T-helper 2 cell treated with Interferon-gamma antibody and Interleukin-4, amounts not matched to agents 5 μg/mL and 100 μg/mL, for 36 hours (primary cell): ENCODE results near the gene LSR.

Experiments used
- DNase-seq: peaks from one replicate; pipeline ENCODE4 v3.0.0; 2021; ENCODE audit warnings: low spot score
- H3K27ac Mint-ChIP-seq: one replicate; pipeline ENCODE4 v1.8.0; 2021; ENCODE audit warnings: mild to moderate bottlenecking, mixed read lengths
- H3K27me3 Mint-ChIP-seq: one replicate; pipeline ENCODE4 v1.8.0; 2021; ENCODE audit warnings: low read depth, mixed read lengths
- H3K36me3 Mint-ChIP-seq: one replicate; pipeline ENCODE4 v1.8.0; 2021; ENCODE audit warnings: low read depth, mixed read lengths
- H3K4me1 Mint-ChIP-seq: one replicate; pipeline ENCODE4 v1.8.0; 2021; ENCODE audit warnings: low read depth, mixed read lengths
- H3K4me3 Mint-ChIP-seq: one replicate; pipeline ENCODE4 v1.8.0; 2022; ENCODE audit warnings: mild to moderate bottlenecking, moderate library complexity, mixed read lengths
- H3K9me3 Mint-ChIP-seq: one replicate; pipeline ENCODE4 v1.8.0; 2021; ENCODE audit warnings: mixed read lengths

LSR gene

DNA sequence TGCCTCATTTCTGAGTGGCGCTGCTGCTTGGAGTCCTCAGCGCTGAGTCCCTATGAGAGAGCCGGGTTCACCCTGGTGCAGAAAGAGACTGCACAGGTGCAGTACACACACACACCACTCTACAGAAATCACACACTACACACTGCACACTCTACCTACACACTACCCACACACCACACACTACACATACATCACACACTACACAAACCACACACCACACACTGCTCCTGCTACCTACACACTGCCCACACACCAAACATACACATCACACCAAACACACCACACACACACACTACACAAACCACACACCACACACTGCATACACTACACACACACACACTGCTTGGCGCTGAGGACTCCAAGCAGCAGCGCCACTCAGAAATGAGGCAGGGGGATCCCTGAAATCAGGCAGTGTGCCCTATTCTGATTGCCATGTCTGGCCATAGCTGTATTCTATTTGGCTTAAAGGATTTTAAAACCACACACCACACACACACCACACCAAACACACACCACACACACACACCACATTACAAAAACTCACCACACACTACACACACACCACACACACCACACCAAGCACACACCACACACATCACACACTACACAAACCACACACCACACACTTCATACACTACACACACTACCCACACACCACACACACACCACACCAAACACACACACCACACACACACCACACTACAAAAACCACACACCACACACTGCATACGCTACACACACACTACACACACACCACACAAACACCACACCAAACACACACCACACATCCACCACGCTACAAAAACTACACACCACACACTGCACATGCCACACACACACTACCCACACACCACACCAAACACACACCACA, 48.1 kb downstream of the LSR start:
- H3K9me3 Mint-ChIP-seq = no peaks in the 10 kb centered on the region
- no peak for DNase-seq
- no peak overlapping the region for H3K27ac Mint-ChIP-seq
- H3K4me1 Mint-ChIP-seq = peaks cover 4% of the 10 kb centered on the region
- no peaks in the 10 kb centered on the region for H3K27me3 Mint-ChIP-seq
- H3K4me3 Mint-ChIP-seq = no peak overlapping the region
- no peaks in the 10 kb centered on the region for H3K36me3 Mint-ChIP-seq

DNA sequence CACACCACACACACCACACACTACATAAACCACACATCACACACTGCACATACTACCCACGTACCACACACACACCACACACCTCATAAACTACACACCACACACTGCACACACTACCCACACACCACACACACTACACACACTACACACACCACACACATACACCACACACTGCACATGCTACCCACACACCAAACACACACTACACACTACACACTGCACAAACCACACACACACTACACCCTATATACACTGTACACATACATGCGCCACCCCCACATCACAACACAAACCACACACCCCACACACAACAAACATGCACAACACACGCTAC, 48.7 kb downstream of the LSR start:
- Mint-ChIP-seq H3K36me3 (no peaks in the 10 kb centered on the region), H3K4me3 (no peak overlapping the region), H3K27me3 (no peaks in the 10 kb centered on the region), H3K9me3 (no peaks in the 10 kb centered on the region), H3K4me1 (peaks cover 4% of the 10 kb centered on the region), H3K27ac (no peak overlapping the region)
- DNase-seq = no peak

DNA sequence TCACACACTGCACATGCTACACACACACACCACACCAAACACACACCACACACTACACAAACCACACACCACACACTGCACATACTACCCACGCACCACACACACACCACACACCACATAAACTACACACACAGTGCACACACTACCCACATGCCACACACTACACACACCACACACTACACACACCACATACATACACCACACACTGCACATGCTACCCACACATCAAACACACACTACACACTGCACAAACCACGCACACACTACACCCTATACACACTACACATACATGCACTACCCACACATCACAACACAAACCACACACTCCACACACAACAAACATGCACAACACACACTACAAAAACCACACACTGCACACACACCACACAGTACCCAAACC, 49.1 kb downstream of the LSR start:
- Mint-ChIP-seq H3K36me3 (no peaks in the 10 kb centered on the region), H3K27me3 (no peaks in the 10 kb centered on the region), H3K9me3 (no peaks in the 10 kb centered on the region), H3K4me1 (peaks cover 4% of the 10 kb centered on the region), H3K4me3 (no peak overlapping the region), H3K27ac (no peak overlapping the region)
- no peak for DNase-seq

DNA sequence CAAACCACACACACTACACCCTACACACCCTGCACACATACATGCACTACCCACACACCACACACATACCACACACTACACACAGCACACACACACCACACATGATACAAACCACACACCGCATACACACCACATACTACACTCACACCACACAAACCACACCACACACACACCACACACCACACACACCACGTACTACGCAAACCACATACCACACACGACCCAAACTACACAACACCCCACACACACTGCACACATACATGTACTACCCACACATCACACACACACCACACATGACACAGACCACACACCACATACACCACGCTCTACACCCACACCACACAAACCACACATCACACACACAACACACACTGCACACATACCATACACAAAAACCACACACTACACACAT, 49.8 kb downstream of the LSR start:
- peaks cover 4% of the 10 kb centered on the region for H3K4me1 Mint-ChIP-seq
- H3K9me3 Mint-ChIP-seq = no peaks in the 10 kb centered on the region
- no peak overlapping the region for H3K4me3 Mint-ChIP-seq
- DNase-seq = no peak
- H3K27ac Mint-ChIP-seq = no peak overlapping the region
- H3K36me3 Mint-ChIP-seq = no peaks in the 10 kb centered on the region
- H3K27me3 Mint-ChIP-seq = no peaks in the 10 kb centered on the region

DNA sequence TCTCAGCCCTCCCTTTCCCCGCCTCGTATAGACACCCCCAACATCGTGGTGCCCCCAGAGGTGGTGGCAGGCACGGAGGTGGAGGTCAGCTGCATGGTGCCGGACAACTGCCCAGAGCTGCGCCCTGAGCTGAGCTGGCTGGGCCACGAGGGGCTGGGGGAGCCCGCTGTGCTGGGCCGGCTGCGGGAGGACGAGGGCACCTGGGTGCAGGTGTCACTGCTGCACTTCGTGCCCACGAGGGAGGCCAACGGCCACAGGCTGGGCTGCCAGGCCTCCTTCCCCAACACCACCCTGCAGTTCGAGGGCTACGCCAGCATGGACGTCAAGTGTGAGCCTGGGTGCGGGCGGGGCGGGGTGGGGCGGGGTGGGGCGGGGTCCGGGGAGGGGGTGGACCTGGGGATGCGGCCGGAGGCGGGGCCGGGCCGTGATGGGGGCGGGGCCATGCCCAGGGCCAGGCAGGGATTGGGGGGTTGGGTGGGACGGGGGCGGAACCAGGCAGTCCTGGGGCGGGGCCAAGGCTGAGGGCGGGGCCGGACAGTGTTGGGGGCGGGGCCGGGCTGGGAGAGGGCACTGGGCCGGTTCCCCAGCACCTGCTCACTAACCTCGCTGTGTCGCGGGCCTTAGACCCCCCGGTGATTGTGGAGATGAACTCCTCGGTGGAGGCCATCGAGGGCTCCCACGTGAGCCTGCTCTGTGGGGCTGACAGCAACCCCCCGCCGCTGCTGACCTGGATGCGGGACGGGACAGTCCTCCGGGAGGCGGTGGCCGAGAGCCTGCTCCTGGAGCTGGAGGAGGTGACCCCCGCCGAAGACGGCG, 50.9 kb downstream of the LSR start:
- Mint-ChIP-seq H3K27ac (no peak overlapping the region), H3K4me3 (no peak overlapping the region), H3K27me3 (no peaks in the 10 kb centered on the region), H3K9me3 (no peaks in the 10 kb centered on the region), H3K4me1 (peaks cover 4% of the 10 kb centered on the region), H3K36me3 (no peaks in the 10 kb centered on the region)
- DNase-seq = no peak

DNA sequence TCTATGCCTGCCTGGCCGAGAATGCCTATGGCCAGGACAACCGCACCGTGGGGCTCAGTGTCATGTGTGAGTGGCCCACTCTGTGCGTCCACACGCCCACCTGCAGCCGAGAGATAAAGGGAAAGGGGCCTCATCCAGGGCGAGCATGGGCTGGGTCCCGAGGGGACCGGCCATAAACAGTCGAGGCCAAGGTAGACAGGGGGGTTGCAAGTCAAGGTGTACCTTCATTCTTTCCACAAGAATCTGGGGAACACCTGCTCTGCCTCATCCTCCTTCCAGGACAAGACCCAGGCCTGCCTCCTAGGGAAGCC, 51.5 kb downstream of the LSR start:
- DNase-seq = no peak
- H3K27ac Mint-ChIP-seq = no peak overlapping the region
- no peaks in the 10 kb centered on the region for H3K9me3 Mint-ChIP-seq
- H3K4me3 Mint-ChIP-seq = no peak overlapping the region
- peaks cover 4% of the 10 kb centered on the region for H3K4me1 Mint-ChIP-seq
- no peaks in the 10 kb centered on the region for H3K27me3 Mint-ChIP-seq
- H3K36me3 Mint-ChIP-seq = no peaks in the 10 kb centered on the region

DNA sequence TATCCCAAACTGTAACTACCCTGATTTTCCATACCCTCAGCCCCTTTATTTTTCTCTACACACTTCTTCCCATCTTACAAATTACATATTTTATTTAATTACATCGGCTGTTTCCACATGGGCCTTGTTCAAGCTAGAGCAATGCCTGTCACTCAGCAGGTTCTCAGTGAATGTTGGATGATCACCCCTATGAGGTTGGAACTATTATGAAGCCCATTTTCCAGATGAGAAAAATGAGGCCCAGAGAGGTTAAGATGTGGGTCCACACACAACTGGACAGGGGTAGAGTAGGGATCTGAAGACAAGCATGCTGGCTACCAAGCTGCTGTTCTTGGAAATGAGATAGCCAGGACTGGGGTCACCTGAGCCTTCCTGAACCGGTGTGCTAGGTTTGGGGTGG, 53.2 kb downstream of the LSR start:
- no peak for DNase-seq
- Mint-ChIP-seq H3K27ac (no peak overlapping the region), H3K4me3 (no peak overlapping the region), H3K27me3 (no peaks in the 10 kb centered on the region), H3K4me1 (no peaks in the 10 kb centered on the region), H3K9me3 (no peaks in the 10 kb centered on the region), H3K36me3 (no peaks in the 10 kb centered on the region)

DNA sequence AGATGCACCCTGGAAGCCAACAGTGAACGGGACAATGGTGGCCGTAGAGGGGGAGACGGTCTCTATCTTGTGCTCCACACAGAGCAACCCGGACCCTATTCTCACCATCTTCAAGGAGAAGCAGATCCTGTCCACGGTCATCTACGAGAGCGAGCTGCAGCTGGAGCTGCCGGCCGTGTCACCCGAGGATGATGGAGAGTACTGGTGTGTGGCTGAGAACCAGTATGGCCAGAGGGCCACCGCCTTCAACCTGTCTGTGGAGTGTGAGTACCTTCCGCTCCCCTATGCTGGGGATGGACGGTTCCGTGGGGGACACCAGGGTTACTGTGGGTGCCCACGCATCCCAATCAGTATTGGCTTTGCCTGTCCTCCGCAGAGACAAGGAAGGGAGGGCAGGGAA, 53.6 kb downstream of the LSR start:
- Mint-ChIP-seq H3K4me3 (no peak overlapping the region), H3K36me3 (no peaks in the 10 kb centered on the region), H3K27me3 (no peaks in the 10 kb centered on the region), H3K27ac (no peak overlapping the region), H3K4me1 (no peaks in the 10 kb centered on the region), H3K9me3 (no peaks in the 10 kb centered on the region)
- no peak for DNase-seq

DNA sequence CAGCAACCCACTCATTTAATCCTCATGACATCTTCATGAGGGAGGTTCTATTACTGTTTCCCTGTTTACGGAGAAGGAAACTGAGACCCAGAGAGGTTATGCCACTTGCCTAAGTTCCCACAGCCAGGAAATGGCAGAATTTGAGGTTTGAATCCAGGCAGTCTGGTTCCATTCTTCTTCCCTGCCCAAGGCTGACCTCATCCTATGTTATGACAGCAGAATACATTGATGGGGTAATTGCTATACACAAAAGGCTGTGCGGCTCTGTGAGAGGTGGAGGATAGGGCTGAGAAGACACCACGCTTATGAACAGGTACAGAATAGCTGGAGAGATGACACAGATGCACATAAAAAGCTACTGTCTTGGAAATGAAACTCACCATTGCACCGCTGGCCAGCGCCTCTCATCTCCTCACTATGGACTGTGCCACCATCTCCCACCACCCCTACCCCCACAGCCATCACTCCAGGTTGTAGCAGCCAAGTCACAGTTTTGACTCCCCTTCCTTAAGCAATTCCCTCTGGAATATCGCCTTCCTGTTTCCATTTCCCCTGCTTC, 54.6 kb downstream of the LSR start:
- no peak for DNase-seq
- Mint-ChIP-seq H3K4me3 (no peak overlapping the region), H3K36me3 (no peaks in the 10 kb centered on the region), H3K4me1 (no peaks in the 10 kb centered on the region), H3K9me3 (no peaks in the 10 kb centered on the region), H3K27me3 (no peaks in the 10 kb centered on the region), H3K27ac (no peak overlapping the region)

DNA sequence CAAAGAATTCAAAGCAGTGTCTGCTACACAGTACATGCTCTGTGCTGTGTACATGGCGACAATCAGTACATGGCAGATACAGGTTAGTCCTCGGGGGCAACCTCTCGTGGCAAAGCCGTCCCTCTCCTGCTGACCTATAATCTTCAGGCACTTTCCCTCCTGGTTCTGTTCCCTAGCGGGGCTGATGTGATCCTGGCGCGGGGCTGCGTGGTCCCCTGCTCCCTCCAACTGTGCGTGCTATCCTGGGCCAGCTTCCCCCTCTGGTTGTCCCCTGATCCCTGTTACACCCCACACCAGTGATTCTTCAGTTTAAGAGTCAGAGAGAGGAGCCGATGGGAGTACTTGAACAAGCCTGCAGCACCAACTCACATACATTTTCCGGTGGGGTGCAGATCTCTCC, 55.2 kb downstream of the LSR start:
- no peaks in the 10 kb centered on the region for H3K27me3 Mint-ChIP-seq
- H3K27ac Mint-ChIP-seq = no peak overlapping the region
- DNase-seq = no peak
- H3K4me1 Mint-ChIP-seq = no peaks in the 10 kb centered on the region
- H3K36me3 Mint-ChIP-seq = no peaks in the 10 kb centered on the region
- no peaks in the 10 kb centered on the region for H3K9me3 Mint-ChIP-seq
- H3K4me3 Mint-ChIP-seq = no peak overlapping the region

DNA sequence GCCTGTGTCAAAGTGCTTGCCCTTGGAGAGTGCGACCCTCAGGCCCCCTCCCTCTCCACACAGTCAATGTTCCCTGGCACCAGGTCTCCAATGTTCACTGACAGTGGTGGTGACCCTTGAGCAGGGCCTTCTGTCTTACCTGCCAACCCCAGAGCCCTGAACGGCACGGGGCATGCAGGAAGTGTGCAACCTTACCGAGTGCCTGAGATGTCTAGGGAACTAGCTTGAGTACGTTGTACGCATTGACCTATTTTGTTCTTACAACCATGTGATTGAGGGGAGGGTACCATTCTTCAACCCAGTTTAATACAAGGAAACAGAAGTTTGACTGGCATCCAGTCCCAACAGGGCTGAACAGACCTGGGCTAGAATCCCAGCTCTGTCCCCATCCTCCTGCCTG, 56.4 kb downstream of the LSR start:
- no peak overlapping the region for H3K4me3 Mint-ChIP-seq
- H3K27me3 Mint-ChIP-seq = no peaks in the 10 kb centered on the region
- no peaks in the 10 kb centered on the region for H3K4me1 Mint-ChIP-seq
- no peak overlapping the region for H3K27ac Mint-ChIP-seq
- no peaks in the 10 kb centered on the region for H3K36me3 Mint-ChIP-seq
- DNase-seq = no peak
- no peaks in the 10 kb centered on the region for H3K9me3 Mint-ChIP-seq

DNA sequence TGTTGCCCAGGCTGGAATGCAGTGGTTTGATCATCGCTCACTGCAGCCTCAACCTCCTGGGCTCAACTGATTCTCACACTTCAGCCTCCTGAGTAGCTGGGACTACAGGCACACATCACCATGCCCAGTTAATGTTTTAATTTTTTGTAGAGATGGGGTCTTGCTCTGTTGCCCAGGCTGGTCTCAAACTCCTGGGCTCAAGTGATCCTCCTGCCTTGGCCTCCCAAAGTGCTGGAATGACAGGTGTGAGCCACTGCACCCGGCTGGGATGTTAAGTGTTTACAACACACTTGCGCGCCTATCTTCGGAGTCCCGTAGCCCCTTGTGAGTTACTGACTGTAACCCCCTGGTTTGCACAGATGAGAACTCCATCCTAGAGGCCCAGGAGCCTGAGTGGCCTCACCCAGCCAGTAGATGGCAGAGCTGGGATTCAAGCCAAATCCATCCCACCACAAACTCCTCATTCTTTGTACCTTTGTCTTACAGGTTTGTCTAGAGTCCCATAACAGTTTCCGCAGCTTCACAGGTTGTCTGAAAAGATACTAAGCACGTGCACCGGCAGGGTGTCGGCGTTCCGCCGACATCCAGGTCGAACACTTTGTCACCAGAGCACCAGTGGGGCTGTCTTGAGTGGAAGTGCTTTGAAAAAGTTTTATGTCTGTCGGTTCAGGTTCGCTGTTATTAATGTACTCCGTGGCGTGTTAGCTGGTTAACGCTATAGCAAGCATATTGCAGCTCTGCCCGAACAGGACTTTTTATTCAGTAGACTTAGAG, 57.9 kb downstream of the LSR start:
- H3K9me3 Mint-ChIP-seq = no peaks in the 10 kb centered on the region
- no peak overlapping the region for H3K4me3 Mint-ChIP-seq
- no peak overlapping the region for H3K27ac Mint-ChIP-seq
- no peak for DNase-seq
- H3K4me1 Mint-ChIP-seq = peaks cover 2% of the 10 kb centered on the region
- H3K27me3 Mint-ChIP-seq = no peaks in the 10 kb centered on the region
- H3K36me3 Mint-ChIP-seq = no peaks in the 10 kb centered on the region

DNA sequence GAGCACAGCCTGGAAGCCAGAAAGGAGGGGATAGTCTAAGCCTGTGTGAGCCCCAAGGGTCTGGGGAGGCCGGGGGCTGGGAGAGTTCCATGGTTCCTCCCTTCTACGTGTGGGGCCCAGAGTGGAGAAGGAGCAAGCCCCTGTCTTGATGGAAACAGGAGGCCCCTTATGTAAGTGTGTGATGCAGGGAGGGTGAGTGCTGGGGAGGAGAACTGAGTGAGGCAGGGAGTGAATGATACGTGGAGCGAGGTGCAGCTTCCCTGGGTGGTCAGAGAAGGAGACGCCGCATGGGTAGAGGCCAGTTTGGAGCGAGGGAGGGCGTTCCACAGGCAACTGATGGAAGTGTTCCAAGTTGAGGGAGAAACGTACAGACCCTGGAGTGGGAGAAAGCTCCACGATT, 59.1 kb downstream of the LSR start:
- no peak for DNase-seq
- Mint-ChIP-seq H3K4me3 (no peak overlapping the region), H3K4me1 (peaks cover 2% of the 10 kb centered on the region), H3K27ac (no peak overlapping the region), H3K9me3 (no peaks in the 10 kb centered on the region), H3K36me3 (no peaks in the 10 kb centered on the region), H3K27me3 (no peaks in the 10 kb centered on the region)

DNA sequence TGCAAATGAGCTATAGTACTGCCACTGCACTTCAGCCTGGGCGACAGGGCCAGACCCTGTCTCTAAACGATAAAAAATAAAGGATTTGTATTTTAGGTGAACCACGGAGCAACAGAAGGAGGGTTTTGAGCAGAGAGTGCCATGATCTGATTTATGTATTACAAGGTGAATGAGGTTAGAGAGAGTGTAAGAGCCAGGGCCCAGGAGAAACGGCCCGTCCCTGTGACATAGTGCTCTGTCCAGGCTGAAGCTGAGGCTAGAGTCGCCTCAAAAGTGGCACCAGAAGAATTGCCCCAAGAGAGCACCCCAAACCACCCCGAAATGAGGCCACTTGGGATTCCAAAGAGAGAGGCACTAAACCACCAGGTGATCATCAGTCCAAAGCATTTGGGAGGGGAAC, 60.1 kb downstream of the LSR start:
- no peak for DNase-seq
- Mint-ChIP-seq H3K27ac (no peak overlapping the region), H3K36me3 (no peaks in the 10 kb centered on the region), H3K27me3 (no peaks in the 10 kb centered on the region), H3K4me3 (no peak overlapping the region), H3K4me1 (peaks cover 2% of the 10 kb centered on the region), H3K9me3 (no peaks in the 10 kb centered on the region)
